ENCODE results near the gene SCNN1B. TPM values are rescaled to one million over a fixed set of nuclear protein-coding genes. Genes with fewer than 3 reads are reported as not detected.
"Not testable (repeated sequence)": the region's sequence is repeated elsewhere in the genome, so short reads cannot be mapped to it uniquely, and the experiment has no call there.

Gene SCNN1B
- 10 to 100 TPM; 27.7 to 94.7 TPM for total RNA-seq

GRCh38 chr16:23302045-23302956 is at the start of gene SCNN1B:
TSS of gene SCNN1B (plus strand) at chr16:23302302. CDS start at chr16:23348600, 46,298 bp downstream.
- H3K4me3 ChIP-seq: peak within 1 kb of the TSS; percentile 50

GRCh38 chr16:23252310-23252709 is 49.8 kb upstream of the SCNN1B start:
- H3K9me3 ChIP-seq: no peaks in the 10 kb centered on the region
- no peak overlapping the region for H3K9ac ChIP-seq (ENCODE audit: low read depth in 2 of 2, low read length in 2 of 2)
- H3K27ac ChIP-seq: no peak overlapping the region
- H3K27me3 ChIP-seq: no peaks in the 10 kb centered on the region
- no peak overlapping the region for H3K4me3 ChIP-seq
- DNase-seq: no peak
- no peak for TF ChIP-seq CTCF (IDR thresholded peaks at IDR 0.05)
- H3K36me3 ChIP-seq: no peaks in the 10 kb centered on the region
- intact Hi-C loops (cut with DNase I): no loop called here
- H3K4me1 ChIP-seq: no peaks in the 10 kb centered on the region

More at GRCh38 chr16:23302045-23302956, at the start of gene SCNN1B:
- no peaks in the 10 kb centered on the region for H3K9me3 ChIP-seq
- TF ChIP-seq CTCF (IDR thresholded peaks at IDR 0.05): no peak
- H3K36me3 ChIP-seq: no peaks in the 10 kb centered on the region
- peak; percentile 66 for DNase-seq
- H3K27me3 ChIP-seq: no peaks in the 10 kb centered on the region
- no peak within 1 kb of the TSS for H3K27ac ChIP-seq
- no peaks in the 10 kb centered on the region for H3K4me1 ChIP-seq
- intact Hi-C loops (cut with DNase I): no loop called here
- peak within 1 kb of the TSS; percentile 41 to 80 for H3K9ac ChIP-seq (ENCODE audit: low read depth in 2 of 2, low read length in 2 of 2)

GRCh38 chr16:23253650-23254049 is 48.5 kb upstream of the SCNN1B start:
- H3K4me1 ChIP-seq; intact Hi-C loops (cut with DNase I); H3K27me3 ChIP-seq; DNase-seq; H3K36me3 ChIP-seq; H3K9me3 ChIP-seq; H3K4me3 ChIP-seq; H3K9ac ChIP-seq (ENCODE audit: low read depth in 2 of 2, low read length in 2 of 2); H3K27ac ChIP-seq: not testable (repeated sequence)

- H3K9me3 ChIP-seq: no peaks in the 10 kb centered on the region
- no peak for TF ChIP-seq CTCF (IDR thresholded peaks at IDR 0.05)
- no peaks in the 10 kb centered on the region for H3K27me3 ChIP-seq
- intact Hi-C loops (cut with DNase I): no loop called here
- H3K36me3 ChIP-seq: no peaks in the 10 kb centered on the region
- no peak overlapping the region for H3K9ac ChIP-seq (ENCODE audit: low read depth in 2 of 2, low read length in 2 of 2)
- no peak overlapping the region for H3K4me3 ChIP-seq
- no peak overlapping the region for H3K27ac ChIP-seq
- no peak for DNase-seq
- H3K4me1 ChIP-seq: peaks cover 7% of the 10 kb centered on the region
These were observed 47.8 kb upstream of the SCNN1B start for GRCh38 chr16:23254338-23254737.

- H3K9ac ChIP-seq (ENCODE audit: low read depth in 2 of 2, low read length in 2 of 2): no peak overlapping the region
- H3K9me3 ChIP-seq: no peaks in the 10 kb centered on the region
- H3K36me3 ChIP-seq: no peaks in the 10 kb centered on the region
- no peak overlapping the region for H3K4me3 ChIP-seq
- H3K27ac ChIP-seq: no peak overlapping the region
- intact Hi-C loops (cut with DNase I): no loop called here
- TF ChIP-seq CTCF (IDR thresholded peaks at IDR 0.05): no peak
- DNase-seq: no peak
- H3K27me3 ChIP-seq: no peaks in the 10 kb centered on the region
- peaks cover 7% of the 10 kb centered on the region for H3K4me1 ChIP-seq
These were observed 47.1 kb upstream of the SCNN1B start for GRCh38 chr16:23255000-23255399.

GRCh38 chr16:23256440-23256839 is 45.7 kb upstream of the SCNN1B start:
- no peak overlapping the region for H3K9ac ChIP-seq (ENCODE audit: low read depth in 2 of 2, low read length in 2 of 2)
- H3K27me3 ChIP-seq: no peaks in the 10 kb centered on the region
- H3K27ac ChIP-seq: peak overlapping the region; percentile 40
- no peaks in the 10 kb centered on the region for H3K36me3 ChIP-seq
- H3K9me3 ChIP-seq: no peaks in the 10 kb centered on the region
- TF ChIP-seq CTCF (IDR thresholded peaks at IDR 0.05): no peak
- peaks cover 7% of the 10 kb centered on the region for H3K4me1 ChIP-seq
- no peak overlapping the region for H3K4me3 ChIP-seq
- intact Hi-C loops (cut with DNase I): no loop called here
- peak; percentile 44 for DNase-seq

Data from colonic mucosa (tissue), 4 donors.